HG02943 (cell line): ENCODE results near the gene TBC1D13.
A peak's percentile ranks its signal among the peaks of the same experiment; 100 is the strongest.
"Not testable (repeated sequence)": the region's sequence is repeated elsewhere in the genome, so short reads cannot be mapped to it uniquely, and the experiment has no call there.

Experiments
- ATAC-seq: cut with Tn5 transposase; IDR thresholded peaks from one replicate; pipeline ENCODE4 v1.9.1; 2021; ENCODE audit warnings: mild to moderate bottlenecking, low read depth, moderate library complexity; ENCODE audit not compliant: unreplicated experiment

Gene TBC1D13

GRCh38 chr9:128781187-128782070 is 5.6 kb upstream of the TBC1D13 start:
- no peak for ATAC-seq

GRCh38 chr9:128782669-128783068 is 4.4 kb upstream of the TBC1D13 start:
- no peak for ATAC-seq

DNA sequence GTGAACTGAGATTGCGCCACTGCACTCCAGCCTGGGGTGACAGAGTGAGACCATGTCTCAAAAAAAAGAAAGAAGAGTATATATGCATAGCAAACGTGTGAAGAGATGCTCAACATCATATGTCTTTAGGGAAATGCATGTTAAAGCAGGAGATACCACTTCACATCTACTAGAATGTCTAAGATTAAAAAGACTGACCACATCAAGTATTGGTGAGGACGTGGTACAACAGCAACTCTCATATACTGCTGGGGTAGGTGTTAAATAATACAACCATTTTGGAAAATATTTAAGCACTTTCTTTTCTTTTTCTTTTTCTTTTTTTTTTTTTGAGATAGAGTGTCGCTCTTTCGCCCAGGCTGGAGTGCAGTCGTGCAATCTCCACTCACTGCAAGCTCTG is 1.6 kb upstream of the TBC1D13 start:
- no peak for ATAC-seq

- no peak for ATAC-seq
Observed at GRCh38 chr9:128787659-128788058, 606 bp downstream of the TBC1D13 start.

DNA sequence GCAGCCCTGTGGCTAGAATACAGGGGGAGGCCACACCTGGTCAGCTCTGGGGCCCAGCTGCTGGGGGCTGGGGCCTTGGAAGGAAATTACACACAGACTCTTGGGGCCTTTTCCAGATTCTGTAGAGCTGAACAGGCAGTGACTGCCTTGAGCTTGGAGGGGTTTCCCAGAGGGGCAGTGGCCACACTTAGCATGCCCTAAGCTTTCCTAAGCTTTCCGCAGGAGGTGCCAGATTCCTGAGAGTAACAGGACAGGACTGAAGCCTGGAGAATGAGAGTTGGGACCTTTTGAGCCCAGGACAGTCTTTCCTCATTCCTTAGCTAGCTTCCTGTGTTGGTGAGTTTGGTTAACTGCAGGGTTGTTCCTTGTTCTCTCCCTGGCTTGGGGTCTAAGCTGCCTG is 1.4 kb downstream of the TBC1D13 start:
- no peak for ATAC-seq

DNA sequence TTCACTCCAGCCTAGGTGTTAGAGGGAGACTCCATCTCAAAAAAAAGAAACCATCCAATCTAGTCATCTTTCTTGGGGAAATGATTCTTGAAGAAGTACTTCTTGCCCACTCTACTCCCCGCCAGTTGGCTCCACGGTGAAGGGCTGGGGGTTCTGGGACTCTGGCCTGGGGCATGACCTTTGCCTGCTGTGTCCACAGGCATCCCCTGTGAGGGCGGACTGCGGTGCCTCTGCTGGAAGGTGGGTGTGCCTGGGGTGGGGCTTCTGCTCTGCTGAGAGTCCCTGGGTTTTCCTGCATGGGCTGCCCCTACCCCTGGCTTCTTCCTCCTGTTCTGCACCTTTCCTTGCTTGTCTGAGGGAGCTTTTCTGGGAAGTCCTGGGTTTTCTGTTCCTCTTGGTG is 3.5 kb downstream of the TBC1D13 start:
- no peak for ATAC-seq

GRCh38 chr9:128792134-128792533 is 5.1 kb downstream of the TBC1D13 start:
- ATAC-seq = no peak

GRCh38 chr9:128792978-128793686 is 6.1 kb downstream of the TBC1D13 start:
- no peak for ATAC-seq

GRCh38 chr9:128794961-128795360 is 7.9 kb downstream of the TBC1D13 start:
- ATAC-seq = not testable (repeated sequence)

- ATAC-seq = no peak
Observed at GRCh38 chr9:128798896-128799295, 11.8 kb downstream of the TBC1D13 start.

DNA sequence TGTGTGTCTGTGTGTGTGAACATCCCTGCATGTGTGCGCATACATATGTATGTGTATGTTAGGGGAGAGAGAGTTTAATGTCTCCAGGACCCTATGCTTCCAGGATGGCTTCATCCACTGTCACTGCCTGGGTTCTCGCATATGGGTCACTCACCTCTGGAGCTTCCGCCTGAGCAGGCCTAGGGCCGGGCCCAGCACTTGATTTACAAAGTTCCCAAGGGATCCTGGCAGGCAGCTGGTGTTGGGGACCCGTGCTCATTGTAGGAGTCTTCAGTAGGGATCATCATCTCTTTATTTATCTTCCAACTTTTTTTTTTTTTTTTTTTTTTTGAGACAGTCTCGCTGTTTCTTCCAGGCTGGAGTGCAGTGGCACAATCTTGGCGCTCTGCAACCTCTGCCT is 13.0 kb downstream of the TBC1D13 start:
- no peak for ATAC-seq

- no peak for ATAC-seq
Observed at GRCh38 chr9:128802482-128802881, 15.4 kb downstream of the TBC1D13 start.

- ATAC-seq = no peak
Observed at GRCh38 chr9:128805661-128806060, 18.6 kb downstream of the TBC1D13 start.

DNA sequence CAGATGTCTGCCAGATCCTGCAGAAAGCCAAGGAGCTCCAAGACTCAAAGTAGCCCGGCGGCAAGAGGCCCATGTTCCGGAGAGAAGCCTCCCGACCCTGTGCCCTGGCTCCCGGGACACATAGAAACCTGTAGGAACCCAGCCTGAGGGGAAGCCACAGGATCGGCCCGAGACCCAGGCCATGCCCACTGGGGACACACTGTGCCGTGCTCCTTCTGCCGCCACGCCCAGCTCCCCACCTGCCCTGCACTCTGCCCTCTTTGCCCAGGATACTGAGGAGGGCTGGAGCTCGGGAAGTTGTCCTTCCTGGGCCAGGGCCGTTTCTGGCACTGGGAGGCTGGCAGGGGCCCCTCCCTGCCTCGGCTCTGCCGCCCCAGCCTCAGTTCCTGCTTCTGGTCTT is 20.8 kb downstream of the TBC1D13 start:
- no peak for ATAC-seq

GRCh38 chr9:128808543-128808942 is 21.5 kb downstream of the TBC1D13 start:
- no peak for ATAC-seq

- ATAC-seq = no peak
Observed at GRCh38 chr9:128809036-128809599, 22.1 kb downstream of the TBC1D13 start.

GRCh38 chr9:128809831-128810230 is 22.8 kb downstream of the TBC1D13 start:
- no peak for ATAC-seq

DNA sequence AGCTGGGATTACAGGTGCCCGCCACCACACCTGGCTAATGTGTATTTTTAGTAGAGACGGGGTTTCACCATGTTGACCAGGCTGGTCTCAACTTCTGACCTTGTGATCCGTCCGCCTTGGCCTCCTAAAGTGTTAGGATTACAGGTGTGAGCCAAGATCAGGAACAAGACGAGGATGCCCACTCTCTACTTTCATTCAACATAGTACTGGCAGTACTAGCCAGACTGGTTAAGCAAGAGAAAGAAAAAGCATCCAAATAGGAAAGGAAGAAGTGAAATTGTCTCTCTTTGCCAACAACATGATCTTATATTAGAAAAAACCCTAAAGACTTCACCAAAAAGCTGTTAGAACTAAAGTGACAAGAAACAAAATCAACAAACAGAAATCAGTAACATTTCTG is 23.8 kb downstream of the TBC1D13 start:
- ATAC-seq = no peak

DNA sequence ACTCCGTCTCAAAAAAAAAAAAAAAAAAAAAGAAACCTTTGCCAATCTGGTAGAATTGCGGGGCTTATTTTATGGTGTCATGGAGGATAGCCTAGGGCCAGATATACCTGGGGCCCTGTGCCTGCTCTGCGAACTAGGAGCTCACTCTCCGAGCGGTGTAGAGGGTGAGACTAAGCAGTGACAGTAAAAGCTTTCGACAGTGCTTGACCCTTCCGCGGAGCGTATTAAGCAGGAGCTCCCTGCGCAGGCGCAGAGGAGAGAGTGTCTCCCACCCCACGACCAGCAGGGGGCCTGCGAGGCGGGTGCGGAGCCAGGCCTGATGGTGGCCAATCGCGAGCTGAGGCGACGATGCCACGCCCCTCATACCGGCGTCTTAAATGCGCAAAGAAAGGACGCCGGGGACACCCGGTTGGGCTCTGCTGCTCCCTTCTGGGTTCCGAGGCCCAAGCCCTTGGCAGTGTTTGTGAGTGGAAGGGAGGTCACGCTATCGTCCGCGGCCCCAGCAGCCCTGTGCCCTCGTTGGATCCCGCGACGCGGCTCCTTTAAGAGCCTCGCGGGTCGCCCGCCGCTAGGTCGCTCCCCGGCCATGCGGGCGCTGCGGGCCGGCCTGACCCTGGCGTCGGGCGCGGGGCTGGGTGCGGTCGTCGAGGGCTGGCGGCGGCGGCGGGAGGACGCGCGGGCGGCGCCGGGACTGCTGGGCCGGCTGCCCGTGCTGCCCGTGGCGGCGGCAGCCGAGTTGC is 31.2 kb downstream of the TBC1D13 start, which contains the start of gene ENDOG:
Gene ENDOG (plus strand): TSS at position 402 of the 740 bp plus-strand sequence. CDS start 185 bp downstream, at position 587.
- peak; percentile 82 for ATAC-seq

- ATAC-seq = peak; percentile 20
Observed at GRCh38 chr9:128818839-128819715, 32.0 kb downstream of the TBC1D13 start.
